ENCODE results near the gene CR1L.

DNA sequence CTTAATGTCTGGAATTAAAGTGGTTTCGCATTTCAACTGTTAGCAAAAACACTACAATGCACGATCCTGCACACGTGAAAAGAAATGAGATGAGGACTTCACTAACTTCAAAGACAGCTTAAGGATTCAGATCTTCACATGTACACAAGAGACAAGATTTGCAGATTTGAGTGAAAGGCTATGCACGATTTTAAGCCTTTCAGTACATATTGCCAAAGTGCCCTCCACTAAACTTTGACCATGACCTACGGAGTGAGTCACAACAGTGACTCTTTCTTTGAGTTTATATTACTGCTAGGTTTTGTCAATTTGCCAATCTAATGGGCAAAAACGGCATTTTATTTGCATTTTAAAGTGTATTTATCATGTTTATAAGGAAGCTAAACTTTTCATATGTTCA lies 41.2 kb upstream of the CR1L start:
- TF ChIP-seq ZNF274 (IDR thresholded peaks at IDR 0.05; ENCODE audit: low read depth, low read length) (no peak), SUZ12 (IDR thresholded peaks at IDR 0.05; ENCODE audit: extremely low read depth, insufficient read depth, insufficient read length) (no peak)
